ENCODE results near the gene HAL. TPM values are rescaled to one million over a fixed set of nuclear protein-coding genes. Genes with fewer than 3 reads are reported as not detected.

Gene HAL
- total RNA-seq, 1 experiment from 2014 or later: 0.39 TPM

DNA sequence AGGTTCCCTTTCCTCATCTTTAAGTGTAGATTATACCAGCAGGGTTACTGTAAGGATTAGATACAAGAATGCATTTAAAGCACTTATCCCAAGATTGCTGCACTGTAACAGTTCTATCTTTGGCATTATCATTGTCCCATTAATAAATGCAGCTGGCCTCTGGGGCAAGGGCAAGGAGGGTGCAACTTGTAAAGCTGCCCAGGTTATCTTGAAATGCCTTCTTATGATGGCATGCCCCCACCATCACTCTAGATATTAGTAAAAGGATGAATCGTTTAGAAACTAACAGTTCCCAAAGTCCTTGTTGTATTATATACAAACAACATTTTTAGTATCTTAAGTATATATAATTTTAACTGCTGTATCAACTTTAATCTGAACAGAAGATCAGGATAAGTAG is 32.4 kb upstream of the HAL start:
- H3K27ac Mint-ChIP-seq: no peak overlapping the region
- H3K9me3 Mint-ChIP-seq: no peaks in the 10 kb centered on the region
- ATAC-seq (no peak), DNase-seq (ENCODE audit: low spot score) (no peak)
- H3K4me1 Mint-ChIP-seq: peaks cover 6% of the 10 kb centered on the region
- ChIA-PET POLR2A (no interaction called here), CTCF (no interaction called here)
- H3K36me3 Mint-ChIP-seq: peaks cover 39% of the 10 kb centered on the region
- H3K4me3 Mint-ChIP-seq: no peak overlapping the region
- TF ChIP-seq RELA (CRISPR knock-in tag; IDR thresholded peaks at IDR 0.05; ENCODE audit: borderline replicate concordance) (no peak), MLX (CRISPR knock-in tag; IDR thresholded peaks at IDR 0.05) (no peak), ATF6 (CRISPR knock-in tag; IDR thresholded peaks at IDR 0.05) (no peak), ZNF138 (CRISPR knock-in tag; conservative IDR thresholded peaks at IDR 0.05) (no peak), ZNF532 (CRISPR knock-in tag; IDR thresholded peaks at IDR 0.05; ENCODE audit: borderline replicate concordance) (no peak), GABPB1 (CRISPR knock-in tag; IDR thresholded peaks at IDR 0.05) (no peak), FOXJ3 (CRISPR knock-in tag; IDR thresholded peaks at IDR 0.05; ENCODE audit: borderline replicate concordance) (no peak)
- TF ChIP-seq, protein P1, sequence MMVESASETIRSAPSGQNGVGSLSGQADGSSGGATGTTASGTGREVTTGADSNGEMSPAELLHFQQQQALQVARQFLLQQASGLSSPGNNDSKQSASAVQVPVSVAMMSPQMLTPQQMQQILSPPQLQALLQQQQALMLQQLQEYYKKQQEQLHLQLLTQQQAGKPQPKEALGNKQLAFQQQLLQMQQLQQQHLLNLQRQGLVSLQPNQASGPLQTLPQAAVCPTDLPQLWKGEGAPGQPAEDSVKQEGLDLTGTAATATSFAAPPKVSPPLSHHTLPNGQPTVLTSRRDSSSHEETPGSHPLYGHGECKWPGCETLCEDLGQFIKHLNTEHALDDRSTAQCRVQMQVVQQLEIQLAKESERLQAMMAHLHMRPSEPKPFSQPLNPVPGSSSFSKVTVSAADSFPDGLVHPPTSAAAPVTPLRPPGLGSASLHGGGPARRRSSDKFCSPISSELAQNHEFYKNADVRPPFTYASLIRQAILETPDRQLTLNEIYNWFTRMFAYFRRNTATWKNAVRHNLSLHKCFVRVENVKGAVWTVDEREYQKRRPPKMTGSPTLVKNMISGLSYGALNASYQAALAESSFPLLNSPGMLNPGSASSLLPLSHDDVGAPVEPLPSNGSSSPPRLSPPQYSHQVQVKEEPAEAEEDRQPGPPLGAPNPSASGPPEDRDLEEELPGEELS (CRISPR knock-in tag; IDR thresholded peaks at IDR 0.05): no peak
- H3K27me3 Mint-ChIP-seq (ENCODE audit: low read depth): no peaks in the 10 kb centered on the region

- no peaks in the 10 kb centered on the region for H3K9me3 Mint-ChIP-seq
- no peaks in the 10 kb centered on the region for H3K4me1 Mint-ChIP-seq
- H3K27me3 Mint-ChIP-seq (ENCODE audit: low read depth): no peaks in the 10 kb centered on the region
- H3K36me3 Mint-ChIP-seq: peaks cover 57% of the 10 kb centered on the region
- TF ChIP-seq PRRX2 (CRISPR knock-in tag; IDR thresholded peaks at IDR 0.05): no peak
- no peak for TF ChIP-seq MYBL2 (CRISPR knock-in tag; IDR thresholded peaks at IDR 0.05)
- TF ChIP-seq PRDM15 (CRISPR knock-in tag; IDR thresholded peaks at IDR 0.05): no peak
- no peak for TF ChIP-seq JUN (CRISPR knock-in tag; IDR thresholded peaks at IDR 0.05)
- TF ChIP-seq NFYB (CRISPR knock-in tag; conservative IDR thresholded peaks at IDR 0.05; ENCODE audit: low read depth): no peak
- TF ChIP-seq CBFB (CRISPR knock-in tag; IDR thresholded peaks at IDR 0.05; ENCODE audit: low read depth): no peak
- no peak for TF ChIP-seq TEAD1 (CRISPR knock-in tag; IDR thresholded peaks at IDR 0.05)
- no peak for TF ChIP-seq JAZF1 (CRISPR knock-in tag; IDR thresholded peaks at IDR 0.05)
- no peak for TF ChIP-seq MXD4 (CRISPR knock-in tag; IDR thresholded peaks at IDR 0.05; ENCODE audit: borderline replicate concordance)
- no peak for TF ChIP-seq KAT7 (CRISPR knock-in tag; IDR thresholded peaks at IDR 0.05; ENCODE audit: borderline replicate concordance)
- no peak for TF ChIP-seq TEAD4 (CRISPR knock-in tag; IDR thresholded peaks at IDR 0.05)
- TF ChIP-seq E2F1 (CRISPR knock-in tag; IDR thresholded peaks at IDR 0.05): no peak
- TF ChIP-seq CREM (CRISPR knock-in tag; IDR thresholded peaks at IDR 0.05): no peak
- no peak overlapping the region for H3K27ac Mint-ChIP-seq
- no peak for DNase-seq (ENCODE audit: low spot score)
- H3K4me3 Mint-ChIP-seq: no peak overlapping the region
- CTCF ChIA-PET: no interaction called here
- POLR2A ChIA-PET: no interaction called here
- ATAC-seq: no peak
Observed at GRCh38 chr12:96026331-96026730, 30.2 kb upstream of the HAL start.

Data from WTC11 (cell line).